ENCODE measurements around the gene CLDN9.

GRCh38 chr16:2983706-2984136 lies 29.0 kb upstream of the CLDN9 start:
- TF ChIP-seq POLR2A (conservative IDR thresholded peaks at IDR 0.05): peak; percentile 52
- peak; percentile 79 for TF ChIP-seq REST (IDR thresholded peaks at IDR 0.05; ENCODE audit: borderline replicate concordance)
- TF ChIP-seq REST (CRISPR knock-in tag; IDR thresholded peaks at IDR 0.05; ENCODE audit: low read depth): peak; percentile 62; the same call in 1 of the 2 replicates
- TF ChIP-seq ZNF785 (CRISPR knock-in tag; IDR thresholded peaks at IDR 0.05): no peak
- no peak for TF ChIP-seq PRDM10 (IDR thresholded peaks at IDR 0.05; ENCODE audit: partially characterized antibody)
- TF ChIP-seq GTF3C2 (IDR thresholded peaks at IDR 0.05; ENCODE audit: borderline replicate concordance, extremely low read depth, insufficient read length): no peak
- no peak for TF ChIP-seq ZBTB26 (CRISPR knock-in tag; IDR thresholded peaks at IDR 0.05)
- no peak for TF ChIP-seq ILF3 (IDR thresholded peaks at IDR 0.05; ENCODE audit: borderline replicate concordance)
- no peak for TF ChIP-seq NR3C1 (CRISPR knock-in tag; IDR thresholded peaks at IDR 0.05)
- TF ChIP-seq GABPB1 (CRISPR knock-in tag; IDR thresholded peaks at IDR 0.05): 0 out of 2 replicates have a peak, but pooled peaks have one; percentile 33
- peak; percentile 54; the same call in 1 of the 2 replicates for TF ChIP-seq TFAP4 (CRISPR knock-in tag; IDR thresholded peaks at IDR 0.05; ENCODE audit: borderline replicate concordance)
- peak; percentile 90 to 95 (median 90) for TF ChIP-seq CTCF (IDR thresholded peaks at IDR 0.05 in 2 of 3, conservative IDR thresholded peaks at IDR 0.05 in 1 of 3; ENCODE audit: insufficient read depth in 2 of 3, low read depth in 1 of 3, low read length in 3 of 3)
- TF ChIP-seq ELF2 (CRISPR knock-in tag; IDR thresholded peaks at IDR 0.05): no peak
- TF ChIP-seq ZNF23 (CRISPR knock-in tag; IDR thresholded peaks at IDR 0.05): no peak
- TF ChIP-seq PHF8 (IDR thresholded peaks at IDR 0.05; ENCODE audit: borderline replicate concordance, low read length): no peak
